GM18511 (cell line): ENCODE data around the gene C16orf78.

Source experiments
- ATAC-seq: cut with Tn5 transposase; IDR thresholded peaks from one replicate; pipeline ENCODE4 v1.9.1; 2021; ENCODE audit warnings: mild to moderate bottlenecking, moderate library complexity; ENCODE audit not compliant: unreplicated experiment

C16orf78 gene

DNA sequence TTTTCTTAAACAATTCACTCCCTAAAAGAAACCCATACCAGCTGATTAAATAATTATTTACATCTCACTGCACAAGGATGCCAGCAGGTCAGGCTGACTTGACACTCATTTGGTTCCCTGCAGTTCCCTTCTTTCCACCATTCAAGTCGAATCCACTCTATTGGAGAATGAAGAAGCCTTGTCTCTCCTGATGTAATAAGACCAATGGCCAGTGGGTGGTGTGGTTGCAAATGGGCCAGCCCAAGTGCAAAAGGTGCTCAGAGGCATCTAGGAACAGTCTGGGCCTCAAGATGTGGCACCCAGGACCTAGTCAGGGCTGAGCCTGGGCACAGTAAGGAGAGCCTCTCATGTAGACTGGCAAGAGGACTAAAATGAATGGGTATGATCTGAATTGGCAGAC is 9.3 kb downstream of the C16orf78 start:
- ATAC-seq: no peak

DNA sequence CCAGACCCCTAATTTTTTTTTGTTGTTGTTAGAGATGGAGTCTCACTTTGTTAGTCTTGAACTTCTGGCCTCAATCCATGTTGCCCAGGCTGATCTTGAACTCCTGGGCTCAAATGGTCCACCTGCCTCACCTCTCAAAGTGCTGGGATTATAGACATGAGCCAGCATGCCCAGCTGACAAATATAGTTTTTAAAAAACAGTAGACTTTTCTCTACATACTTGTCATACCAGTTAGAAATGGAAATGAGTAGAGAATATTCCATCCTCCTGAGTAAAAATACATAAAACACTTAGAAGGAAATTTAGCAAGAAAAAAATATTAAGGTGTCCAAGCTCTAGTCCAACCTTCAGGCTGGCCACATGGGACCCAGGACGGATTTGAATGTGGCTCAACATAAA is 21.4 kb downstream of the C16orf78 start:
- no peak for ATAC-seq

DNA sequence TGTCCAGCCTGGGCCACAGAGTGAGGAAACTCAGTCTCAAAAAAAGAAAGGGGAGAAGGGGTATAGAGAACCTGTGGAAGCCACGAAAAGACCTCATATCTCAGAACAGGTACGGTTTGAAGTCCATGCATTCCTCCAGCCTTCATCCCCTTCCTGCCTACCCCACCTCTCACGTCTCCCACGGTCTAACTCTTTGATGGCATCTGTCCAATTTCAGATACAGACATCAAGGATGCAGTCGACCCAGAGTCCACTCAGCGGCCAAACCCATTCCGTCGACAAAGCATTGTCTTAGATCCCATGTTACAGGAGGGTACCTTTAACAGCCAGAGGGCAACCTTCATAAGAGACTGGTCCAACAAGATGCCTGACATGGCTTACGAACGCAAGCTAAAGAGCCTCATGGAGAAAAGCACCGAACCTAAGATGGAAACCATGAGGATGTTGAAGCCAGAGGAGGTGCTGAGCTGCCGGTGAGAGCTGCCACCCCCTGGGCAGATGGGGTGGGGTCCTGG is 22.7 kb downstream of the C16orf78 start:
- no peak for ATAC-seq

DNA sequence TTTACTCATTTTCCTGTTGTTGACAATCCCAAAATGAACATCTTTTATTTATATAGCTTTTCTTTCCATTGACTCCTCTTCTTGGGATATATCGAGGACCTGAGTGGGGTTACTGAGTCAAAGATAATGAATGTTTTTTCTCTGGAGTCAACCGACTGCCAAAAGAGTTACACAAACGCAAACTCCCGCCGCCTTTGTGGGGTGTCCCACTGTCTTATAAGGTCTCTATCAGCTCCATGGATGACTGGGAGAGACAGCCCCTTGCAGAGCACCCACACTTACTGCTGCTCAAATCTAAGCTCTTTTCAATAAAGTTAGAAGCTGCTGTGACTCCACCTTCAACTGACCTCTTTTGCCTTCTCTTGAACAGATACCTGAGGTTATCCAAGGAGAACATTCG is 25.2 kb downstream of the C16orf78 start:
- no peak for ATAC-seq

DNA sequence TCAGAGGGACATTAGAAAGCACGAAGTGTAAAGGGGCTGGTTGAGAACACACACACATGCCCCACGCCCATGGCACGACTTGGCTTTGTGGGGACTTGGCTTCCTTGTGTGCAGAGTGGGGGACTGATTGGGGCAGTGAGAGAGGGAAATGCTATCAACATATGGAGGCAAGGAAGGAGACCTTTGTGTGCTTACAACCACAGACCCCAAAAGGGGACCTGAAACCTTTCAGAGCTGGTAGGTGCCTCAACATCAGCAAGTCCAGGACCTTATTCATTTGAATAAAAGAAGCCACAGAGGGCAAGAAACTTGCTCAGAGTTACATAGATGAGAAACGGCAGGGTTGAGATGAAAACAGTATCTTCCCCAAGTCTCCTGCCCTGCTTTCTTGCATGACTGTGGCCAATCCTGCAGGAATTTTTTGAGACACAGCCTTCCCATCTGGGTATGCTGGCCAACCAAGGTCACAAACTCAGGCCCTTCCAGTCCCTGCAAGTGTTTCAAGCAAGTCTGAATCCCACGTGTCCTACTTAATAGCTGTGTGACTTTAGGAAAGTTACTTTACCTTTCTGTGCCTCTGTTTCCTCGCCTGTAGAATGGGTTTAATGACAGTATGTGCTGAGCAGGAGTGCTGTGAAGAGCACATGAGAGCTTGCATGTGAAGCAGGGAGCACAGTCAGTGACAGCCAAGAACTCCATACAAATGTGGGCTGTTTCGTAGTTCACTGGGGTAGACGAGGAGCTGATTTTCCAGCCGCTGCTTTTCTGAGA is 26.2 kb downstream of the C16orf78 start:
- peak; percentile 99 for ATAC-seq

DNA sequence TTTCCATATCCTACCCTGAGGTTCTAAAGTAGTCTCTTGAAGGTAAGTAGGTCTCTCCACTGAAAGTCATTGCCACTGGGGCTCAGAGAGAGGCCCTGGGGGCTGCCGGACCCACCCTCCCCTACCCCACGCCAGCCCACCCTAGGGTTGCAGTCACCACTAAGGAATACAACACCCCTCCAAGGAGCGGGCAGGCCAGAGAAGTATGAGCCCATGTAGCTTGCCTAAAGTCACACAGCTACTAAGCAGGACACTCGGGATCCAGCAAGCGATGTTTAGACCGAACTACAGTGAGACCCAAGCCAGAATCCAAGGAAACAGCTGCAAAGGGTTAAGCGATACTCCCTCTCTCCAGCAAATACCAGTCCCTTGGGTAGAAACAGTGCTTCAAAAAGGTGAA is 27.0 kb downstream of the C16orf78 start:
- no peak for ATAC-seq

DNA sequence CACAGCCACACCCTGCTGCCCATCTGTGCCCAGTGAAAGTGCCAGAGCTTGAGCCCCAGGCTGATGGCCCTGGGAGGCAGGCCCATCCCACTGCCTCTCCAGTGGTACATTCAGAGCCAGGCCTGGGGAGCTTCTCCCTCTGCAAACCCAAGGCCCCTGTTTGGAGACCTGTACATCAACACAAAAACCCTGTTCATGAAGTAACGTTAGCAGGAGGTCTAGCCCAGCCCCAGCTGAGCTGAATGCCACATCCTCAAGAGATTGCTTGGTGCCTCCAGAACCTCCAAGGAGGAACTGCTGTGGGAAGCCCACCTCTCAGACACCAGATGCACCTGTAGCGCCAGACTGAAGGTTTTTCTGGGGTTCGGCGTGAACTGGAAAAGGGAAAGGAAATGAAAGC is 31.5 kb downstream of the C16orf78 start:
- no peak for ATAC-seq

DNA sequence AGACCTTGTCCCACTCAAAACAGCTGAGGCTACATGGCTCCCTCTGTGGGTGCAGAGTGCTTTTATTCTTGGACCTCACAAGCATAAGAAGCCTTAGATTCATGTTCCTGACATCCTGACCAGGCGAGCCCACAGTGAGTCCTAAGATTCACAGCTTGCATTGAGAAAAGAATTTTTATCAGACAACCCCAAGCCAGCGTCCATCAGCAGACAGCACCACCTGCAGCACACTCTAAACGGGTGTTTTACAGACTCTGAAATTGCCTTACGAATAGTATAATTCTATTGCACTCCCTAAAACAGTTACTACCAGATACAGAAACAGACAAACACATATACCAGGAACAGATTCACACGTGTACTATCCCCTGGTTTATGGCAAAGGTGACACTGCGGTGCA is 31.9 kb downstream of the C16orf78 start:
- ATAC-seq: no peak

DNA sequence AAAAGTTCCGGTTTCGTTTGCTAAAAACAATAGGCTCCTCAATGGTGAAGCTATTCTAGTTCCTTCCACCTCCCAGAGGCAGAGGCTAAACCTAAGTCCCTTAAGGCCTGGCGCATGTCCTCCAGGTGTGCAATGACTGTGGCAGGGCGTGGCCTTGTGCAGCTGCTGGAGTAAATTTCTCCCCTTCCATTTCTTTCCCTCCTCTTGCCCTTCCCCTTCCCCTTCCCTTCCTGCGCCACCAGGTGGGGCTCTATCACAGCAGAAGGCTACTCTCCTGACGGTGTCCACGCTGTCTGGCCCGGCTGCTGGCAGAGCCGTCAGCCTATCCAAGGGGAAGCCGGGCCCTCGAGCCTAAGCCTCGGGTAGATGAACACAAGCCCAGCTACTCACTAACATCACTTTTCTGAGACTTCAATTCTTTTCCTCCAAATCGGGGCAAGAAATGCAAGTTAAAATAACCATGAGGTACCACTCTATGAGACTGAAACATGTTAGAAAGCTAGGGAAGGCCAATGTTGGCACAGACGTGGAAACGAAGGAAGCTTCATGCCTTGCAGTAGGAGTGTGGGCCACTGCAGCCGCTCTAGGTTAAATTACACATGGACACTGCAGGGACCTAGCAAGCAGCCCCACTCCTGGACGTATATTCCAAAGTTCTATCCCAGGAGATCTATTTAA is 34.4 kb downstream of the C16orf78 start:
- peak; percentile 90 for ATAC-seq

DNA sequence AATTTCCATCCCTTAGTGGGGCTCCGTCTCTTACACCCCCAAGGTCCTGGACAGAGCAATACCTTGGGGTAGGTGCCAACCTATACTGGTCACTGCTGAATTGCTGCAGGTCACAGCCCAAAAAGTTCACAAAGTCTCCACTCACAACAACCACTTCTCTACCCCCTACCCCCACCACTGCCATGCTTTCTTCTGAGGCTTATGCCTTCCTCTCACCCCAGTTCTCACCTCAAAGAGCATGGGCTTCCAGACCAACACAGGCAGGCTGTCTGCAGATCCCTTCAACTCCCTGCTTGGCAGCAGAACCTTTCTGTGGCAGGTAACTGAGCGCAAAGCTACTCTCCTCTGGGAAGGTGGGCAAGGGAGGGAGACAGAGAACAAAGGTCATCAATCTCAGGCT is 35.5 kb downstream of the C16orf78 start:
- ATAC-seq: no peak

DNA sequence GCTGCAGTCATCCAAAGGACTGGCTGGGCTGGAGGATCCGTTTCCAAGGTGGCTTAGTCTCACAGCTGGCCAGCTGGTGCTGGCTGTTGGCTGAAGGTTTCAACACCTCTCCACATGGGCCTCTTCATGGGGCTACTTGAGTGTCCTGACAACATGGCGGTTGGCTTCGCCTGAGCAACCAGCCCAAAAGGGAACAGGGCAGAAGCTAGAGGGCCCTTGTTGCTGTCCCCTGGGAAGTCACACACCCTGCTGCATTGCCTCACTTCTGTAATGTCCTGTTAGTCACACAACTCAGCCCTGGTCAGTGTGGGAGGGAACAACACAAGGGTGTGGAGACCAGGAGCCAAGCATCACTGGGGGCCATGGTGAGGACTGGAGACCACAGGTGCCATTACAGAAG is 36.6 kb downstream of the C16orf78 start:
- ATAC-seq: no peak

DNA sequence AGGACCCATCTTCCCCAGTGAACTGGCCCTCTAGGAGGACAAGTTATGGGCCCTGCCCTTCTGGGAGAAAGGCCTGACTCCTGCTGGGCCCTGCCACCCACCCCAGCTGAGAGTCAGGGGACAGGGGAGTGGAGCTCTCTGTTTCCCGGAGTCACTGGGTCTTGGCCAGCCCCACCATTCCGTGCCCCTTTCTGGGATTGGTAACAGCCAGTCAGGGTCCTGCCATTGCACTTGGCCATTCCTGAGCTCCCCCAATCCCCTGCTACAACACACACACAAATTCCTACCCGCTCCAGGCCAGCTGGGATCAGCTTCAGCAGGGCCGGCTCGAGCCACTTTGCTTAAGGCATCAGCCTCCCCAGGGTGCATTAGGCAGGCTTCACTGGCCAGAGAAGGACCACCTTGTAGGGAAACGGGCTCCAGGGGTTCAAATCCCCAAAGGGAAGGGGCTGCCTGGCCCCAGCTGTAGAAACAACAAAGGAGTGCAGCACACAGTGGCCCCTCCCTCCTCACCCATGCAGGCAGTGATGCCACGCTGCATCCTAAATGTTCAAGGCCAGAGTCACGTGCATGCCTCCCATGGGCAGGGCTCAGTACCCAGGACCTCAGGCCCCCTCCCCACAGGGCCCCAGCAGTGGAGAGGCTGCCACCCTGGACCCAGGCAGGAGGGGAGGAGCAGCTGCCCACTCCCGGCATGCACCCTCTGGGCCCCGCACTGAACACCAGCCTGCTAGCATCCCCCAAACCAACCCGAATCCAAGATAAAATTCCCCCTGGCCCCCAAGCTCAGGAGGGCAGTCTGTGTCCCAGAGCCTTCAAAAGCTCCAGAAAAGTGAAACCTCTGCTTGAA is 37.7 kb downstream of the C16orf78 start:
- ATAC-seq: no peak

DNA sequence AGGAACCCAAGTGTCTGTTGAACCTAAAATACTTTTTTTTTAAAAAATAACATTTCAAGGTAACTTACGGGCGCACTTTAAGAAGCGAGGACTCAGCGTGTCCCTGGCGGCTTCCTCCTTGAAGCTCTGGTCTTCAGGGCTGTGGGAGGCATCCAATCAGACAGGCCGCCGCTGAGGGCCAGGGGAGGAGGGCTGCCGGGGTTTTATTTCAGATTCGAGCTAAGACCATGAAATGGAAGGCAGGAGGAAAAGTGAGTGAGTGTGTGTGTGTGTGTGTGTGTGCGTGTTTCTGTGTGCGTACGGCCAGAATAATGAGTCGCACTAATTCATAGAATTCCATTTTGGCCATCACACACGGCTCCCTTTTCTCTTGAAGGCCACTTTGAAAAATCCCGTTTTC is 41.1 kb downstream of the C16orf78 start:
- no peak for ATAC-seq

DNA sequence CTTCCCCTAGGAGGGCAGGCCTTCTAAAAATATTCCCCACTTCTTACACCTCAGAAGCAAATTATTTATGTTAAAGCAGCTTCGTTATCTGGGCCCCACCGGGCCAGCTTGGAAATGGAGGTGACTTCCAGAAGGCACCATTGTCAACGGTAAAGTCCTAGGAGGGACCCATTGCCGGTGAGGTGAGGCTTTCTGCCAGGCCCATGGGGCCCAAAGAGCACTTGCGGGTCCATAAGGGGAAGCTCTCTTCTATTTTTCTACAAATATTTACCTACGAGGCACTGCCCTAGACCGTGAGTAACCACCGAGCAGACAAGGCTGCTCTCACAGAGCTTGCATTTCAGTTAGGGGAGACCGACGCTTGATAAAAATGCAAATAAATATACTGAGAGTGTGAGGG is 41.5 kb downstream of the C16orf78 start:
- no peak for ATAC-seq

DNA sequence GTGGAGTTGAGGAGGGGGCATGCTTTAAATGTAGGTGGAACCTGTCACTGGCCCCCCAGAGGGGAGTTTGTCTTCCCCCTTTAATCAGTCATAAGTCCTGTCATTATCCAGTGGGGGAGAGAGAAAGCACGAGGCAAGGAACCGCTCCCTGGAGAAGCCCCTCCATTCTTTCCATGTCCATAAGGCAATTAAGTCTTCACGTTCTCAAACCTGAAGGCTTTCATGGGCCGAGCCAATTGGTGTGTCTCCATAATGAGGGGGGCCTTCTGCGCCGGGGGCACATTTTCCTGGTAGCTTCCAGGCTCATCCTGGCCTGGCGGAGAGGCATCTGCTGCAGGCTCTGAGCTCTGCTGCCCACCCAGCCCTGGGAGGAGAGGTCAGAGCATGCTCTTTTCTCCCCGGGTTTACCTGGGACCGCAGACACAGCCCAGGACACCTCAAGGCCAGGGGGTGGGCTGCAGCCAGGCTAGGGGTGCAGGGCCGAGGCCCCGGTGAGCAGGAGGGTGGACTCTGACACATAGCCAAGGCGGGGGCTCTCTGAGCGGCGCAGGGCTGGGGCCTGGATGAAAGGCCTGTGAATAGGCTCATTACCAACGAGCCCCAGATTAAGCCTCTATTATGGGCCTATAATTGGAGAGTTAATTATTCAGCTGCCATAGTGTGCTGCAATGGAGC is 42.5 kb downstream of the C16orf78 start:
- ATAC-seq: no peak

DNA sequence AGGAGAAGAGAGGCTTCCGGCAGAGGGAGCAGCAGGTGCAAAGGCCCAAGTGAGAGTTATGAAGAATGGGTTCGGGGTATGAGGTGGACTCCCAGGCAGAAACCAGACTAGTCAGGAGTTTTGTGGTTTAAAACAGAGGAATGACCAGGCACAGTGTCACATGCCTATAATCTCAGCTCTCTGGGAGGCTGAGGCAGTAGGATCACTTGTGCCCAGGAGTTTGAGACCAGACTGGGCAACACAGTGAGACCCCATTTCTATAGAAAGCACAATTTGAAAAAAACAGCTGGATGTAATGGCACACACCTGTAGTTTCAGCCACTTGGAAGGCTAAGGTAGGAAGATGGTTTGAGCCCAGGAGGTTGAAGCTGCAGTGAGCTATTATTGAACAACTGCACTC is 43.8 kb downstream of the C16orf78 start:
- ATAC-seq: no peak

DNA sequence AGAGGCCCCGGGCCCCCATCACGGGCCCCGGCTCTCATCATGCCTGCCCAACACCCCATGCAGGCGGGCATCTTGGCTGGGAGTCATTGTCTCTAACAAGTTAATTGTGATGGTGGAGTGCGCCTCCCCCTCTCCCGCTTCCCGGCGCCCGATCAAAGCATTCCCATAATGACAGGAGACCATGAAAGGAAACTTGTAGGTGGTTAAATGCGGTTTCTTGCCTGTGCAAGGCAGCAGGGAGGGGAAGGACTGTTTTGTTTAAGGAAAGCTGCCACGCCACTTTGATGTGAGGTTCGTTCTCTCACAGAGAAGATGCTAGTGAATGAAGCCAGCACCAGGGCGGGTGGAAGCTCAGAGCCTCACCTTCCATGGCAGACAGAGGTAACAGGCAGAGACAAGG is 45.4 kb downstream of the C16orf78 start:
- no peak for ATAC-seq

DNA sequence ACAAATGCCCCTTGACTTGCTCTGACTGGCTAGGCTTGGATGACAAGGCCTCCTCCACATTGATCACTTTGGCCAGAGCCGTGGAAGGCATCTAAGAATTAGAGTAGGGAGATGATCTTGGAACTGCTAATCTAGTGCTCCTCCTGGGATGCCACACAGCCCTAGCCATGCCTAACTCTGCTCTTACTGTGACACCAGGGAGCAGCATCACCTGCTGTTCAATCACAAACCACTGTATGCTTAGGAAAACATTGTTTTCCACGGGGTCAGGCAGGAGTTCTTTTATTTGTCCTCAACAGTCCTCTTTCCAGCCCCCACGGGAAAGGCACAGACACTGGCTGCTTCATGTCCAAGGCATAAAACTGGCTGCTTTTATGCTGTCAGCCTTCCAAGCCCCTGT is 46.3 kb downstream of the C16orf78 start:
- no peak for ATAC-seq

DNA sequence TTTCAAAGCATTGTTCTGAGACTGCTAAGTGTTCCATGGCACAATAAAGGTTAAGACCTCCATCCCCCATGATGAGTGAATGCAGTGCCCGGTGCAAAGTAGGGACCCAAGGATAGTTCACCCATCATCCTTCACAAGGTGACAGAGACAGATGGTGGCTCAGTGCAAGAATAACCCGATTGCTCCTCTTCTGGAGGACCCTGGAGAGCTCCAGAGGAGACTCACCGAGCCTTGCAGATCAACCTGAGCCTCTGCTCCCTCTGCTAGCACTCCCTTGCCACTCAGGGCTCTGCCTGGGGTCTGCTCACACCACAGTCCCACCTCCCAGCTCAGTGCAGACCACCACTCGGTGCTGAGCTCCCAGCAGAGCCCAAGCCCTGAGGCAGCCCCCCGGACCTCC is 49.3 kb downstream of the C16orf78 start:
- ATAC-seq: no peak

DNA sequence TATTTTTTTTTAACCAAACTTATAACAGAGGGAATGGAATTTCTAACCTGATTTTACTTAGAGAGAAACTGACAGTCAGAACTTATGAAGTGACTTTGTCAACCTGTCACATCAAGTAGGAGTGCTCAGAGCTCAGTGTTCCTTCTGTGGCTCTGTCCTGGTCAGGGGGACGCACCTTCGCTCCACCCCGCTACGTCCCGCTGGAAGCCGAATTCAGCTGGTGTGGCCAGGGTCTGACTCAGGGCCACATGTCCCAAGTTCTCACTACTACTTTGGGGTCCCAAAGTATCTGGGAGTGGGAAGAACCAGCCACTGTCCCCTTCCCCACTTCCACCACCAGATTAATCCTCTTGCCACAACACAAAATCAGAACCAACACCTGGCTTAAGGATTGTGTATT is 51.4 kb downstream of the C16orf78 start:
- no peak for ATAC-seq

DNA sequence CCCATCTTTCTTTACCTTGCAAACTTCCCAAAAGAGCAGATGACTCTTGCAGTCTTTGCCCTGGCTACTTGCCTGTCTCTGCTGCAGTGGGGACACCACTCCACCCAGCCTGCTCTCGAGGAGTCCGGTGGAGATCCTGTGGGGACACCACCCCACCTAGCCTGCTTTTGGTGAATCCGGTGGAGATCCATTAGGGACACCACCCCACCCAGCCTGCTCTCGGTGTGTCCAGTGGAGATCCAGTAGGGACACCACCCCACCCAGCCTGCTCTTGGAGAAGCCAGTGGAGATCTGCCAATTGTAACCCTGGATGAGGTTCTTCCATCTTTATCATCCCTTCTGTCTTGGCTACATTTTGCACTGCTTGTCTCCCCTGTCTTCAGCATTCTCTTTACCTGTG is 54.2 kb downstream of the C16orf78 start:
- ATAC-seq: no peak
